ENCODE data around the gene SLC13A4.
"Not testable (repeated sequence)": the region's sequence is repeated elsewhere in the genome, so short reads cannot be mapped to it uniquely, and the experiment has no call there.

Gene SLC13A4

GRCh38 chr7:135659159-135659846 lies 68.7 kb downstream of the SLC13A4 start:
- no peak for DNase-seq

GRCh38 chr7:135658564-135658963 lies 69.4 kb downstream of the SLC13A4 start:
- no peak for DNase-seq

- no peak for DNase-seq
Measured at GRCh38 chr7:135653340-135654080, 74.5 kb downstream of the SLC13A4 start.

- DNase-seq: no peak
Measured at GRCh38 chr7:135650831-135651573, 77.0 kb downstream of the SLC13A4 start.

GRCh38 chr7:135648235-135648634 lies 79.8 kb downstream of the SLC13A4 start:
- DNase-seq: no peak

GRCh38 chr7:135647755-135648154 lies 80.2 kb downstream of the SLC13A4 start:
- DNase-seq: no peak

- no peak for DNase-seq
Measured at GRCh38 chr7:135645296-135645904, 82.6 kb downstream of the SLC13A4 start.

GRCh38 chr7:135644729-135645128 lies 83.3 kb downstream of the SLC13A4 start:
- DNase-seq: no peak

GRCh38 chr7:135644154-135644553 lies 83.8 kb downstream of the SLC13A4 start:
- DNase-seq: no peak

- not testable (repeated sequence) for DNase-seq
Measured at GRCh38 chr7:135639690-135640089, 88.3 kb downstream of the SLC13A4 start.

- no peak for DNase-seq
Measured at GRCh38 chr7:135634191-135634878, 93.7 kb downstream of the SLC13A4 start.
